Choroid plexus epithelial cell (primary cell): ENCODE measurements around the gene SNTB2.

ENCODE experiments used
- DNase-seq: peaks from one replicate; pipeline ENCODE4 v3.0.0-alpha.2; 2010; ENCODE audit warnings: low read depth
- H3K4me3 ChIP-seq: 2 replicates; pipeline ENCODE4 v1.5.1; 2011; ENCODE audit warnings: low read depth, mild to moderate bottlenecking, control low read depth, low read length, moderate library complexity
- TF ChIP-seq, protein P1 (sequence below): conservative IDR thresholded peaks from 2 replicates; pipeline ENCODE4 v1.5.1; 2011; ENCODE audit warnings: low read depth, mild to moderate bottlenecking, control low read depth, inconsistent platforms, low read length, moderate library complexity

SNTB2 gene

DNA sequence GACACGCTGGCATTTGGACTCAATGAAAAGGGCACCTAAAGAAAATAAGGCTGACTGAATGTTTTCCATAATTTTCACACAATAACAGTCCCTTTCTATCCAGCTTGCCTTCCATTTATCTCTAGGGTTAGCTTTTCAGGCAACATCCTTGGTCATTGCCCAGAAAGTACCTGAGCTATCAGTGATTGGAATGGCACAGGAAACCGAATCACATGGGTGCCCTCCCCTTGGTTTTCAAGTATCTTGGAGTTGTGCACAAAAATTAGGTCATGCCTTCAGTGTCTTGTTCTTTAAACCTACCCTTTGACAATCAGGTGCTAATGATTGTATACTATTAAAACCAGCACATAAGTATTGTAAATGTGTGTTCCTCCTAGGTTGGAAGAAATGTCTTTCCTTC, 120.9 kb downstream of the SNTB2 start:
- no peak for DNase-seq
- TF ChIP-seq, protein P1, sequence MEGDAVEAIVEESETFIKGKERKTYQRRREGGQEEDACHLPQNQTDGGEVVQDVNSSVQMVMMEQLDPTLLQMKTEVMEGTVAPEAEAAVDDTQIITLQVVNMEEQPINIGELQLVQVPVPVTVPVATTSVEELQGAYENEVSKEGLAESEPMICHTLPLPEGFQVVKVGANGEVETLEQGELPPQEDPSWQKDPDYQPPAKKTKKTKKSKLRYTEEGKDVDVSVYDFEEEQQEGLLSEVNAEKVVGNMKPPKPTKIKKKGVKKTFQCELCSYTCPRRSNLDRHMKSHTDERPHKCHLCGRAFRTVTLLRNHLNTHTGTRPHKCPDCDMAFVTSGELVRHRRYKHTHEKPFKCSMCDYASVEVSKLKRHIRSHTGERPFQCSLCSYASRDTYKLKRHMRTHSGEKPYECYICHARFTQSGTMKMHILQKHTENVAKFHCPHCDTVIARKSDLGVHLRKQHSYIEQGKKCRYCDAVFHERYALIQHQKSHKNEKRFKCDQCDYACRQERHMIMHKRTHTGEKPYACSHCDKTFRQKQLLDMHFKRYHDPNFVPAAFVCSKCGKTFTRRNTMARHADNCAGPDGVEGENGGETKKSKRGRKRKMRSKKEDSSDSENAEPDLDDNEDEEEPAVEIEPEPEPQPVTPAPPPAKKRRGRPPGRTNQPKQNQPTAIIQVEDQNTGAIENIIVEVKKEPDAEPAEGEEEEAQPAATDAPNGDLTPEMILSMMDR: no peak
- no peak overlapping the region for H3K4me3 ChIP-seq

DNA sequence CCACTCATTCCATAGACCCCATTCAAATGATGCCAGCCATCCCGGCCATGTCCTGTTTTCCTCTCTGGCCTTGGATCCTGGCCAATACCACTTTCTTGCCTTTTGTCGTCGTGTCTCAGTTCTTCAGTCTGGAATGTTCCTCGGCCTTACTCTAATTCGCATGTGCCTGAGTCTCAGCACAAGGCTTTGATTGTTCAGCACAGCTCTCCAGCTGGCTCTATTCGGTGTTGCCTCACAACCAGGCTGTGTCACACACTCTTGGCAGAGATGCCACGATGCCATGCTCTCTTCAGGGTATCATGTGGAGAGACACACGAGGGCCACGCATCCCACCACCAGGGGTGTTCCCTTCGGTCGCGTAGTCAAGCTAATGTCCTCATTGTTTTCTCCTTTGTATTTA, 122.4 kb downstream of the SNTB2 start:
- TF ChIP-seq, protein P1: no peak
- no peak overlapping the region for H3K4me3 ChIP-seq
- no peak for DNase-seq

DNA sequence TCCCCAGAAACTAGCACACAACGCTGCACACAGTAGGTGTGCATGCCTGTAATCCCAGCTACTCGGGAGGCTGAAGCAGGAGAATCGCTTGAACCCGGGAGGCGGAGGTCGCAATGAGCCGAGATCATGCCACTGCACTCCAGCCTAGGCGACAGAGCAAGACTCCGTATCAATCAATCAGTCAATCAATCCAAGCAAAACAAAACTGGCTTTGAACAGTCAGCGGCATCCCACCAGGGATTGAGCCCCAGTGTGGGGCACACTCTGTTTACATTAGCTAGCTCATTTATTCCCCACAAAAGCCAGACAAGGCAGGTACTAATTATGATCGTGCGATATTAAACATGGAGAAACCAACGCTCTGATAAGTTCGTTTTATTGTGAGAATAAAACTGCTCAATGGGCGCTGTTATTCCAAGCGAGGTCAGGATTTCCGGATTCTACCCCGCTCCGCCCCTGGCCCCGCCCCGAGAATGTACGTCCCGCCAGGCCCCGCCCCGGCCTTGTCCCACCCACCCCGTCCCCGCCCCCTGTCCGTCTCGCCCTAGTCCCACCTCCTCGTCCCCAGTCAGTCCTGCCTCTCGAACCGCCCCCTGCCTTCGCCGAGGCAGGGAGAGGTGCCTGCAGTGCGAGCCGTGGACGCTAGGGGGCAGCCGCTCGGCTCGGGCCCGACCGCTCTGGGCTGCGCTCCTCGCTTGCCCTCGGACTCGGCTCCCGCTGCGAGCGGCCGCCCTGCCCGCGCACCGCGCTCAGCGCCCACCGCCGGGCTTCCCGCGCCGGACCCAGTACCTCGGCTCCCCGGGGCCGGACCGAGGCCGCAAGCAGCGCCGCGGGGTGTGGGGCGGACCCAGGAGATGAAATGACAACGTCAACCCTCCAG, 123.9 kb downstream of the SNTB2 start, which contains the start of gene VPS4A:
Gene VPS4A, plus strand, starts transcription at position 698 of the 880 bp plus-strand sequence. Its CDS starts 162 bp downstream, at position 860.
- TF ChIP-seq, protein P1: peak; percentile 75
- peak; percentile 99 for DNase-seq
- H3K4me3 ChIP-seq: peak within 1 kb of the TSS; percentile 83

DNA sequence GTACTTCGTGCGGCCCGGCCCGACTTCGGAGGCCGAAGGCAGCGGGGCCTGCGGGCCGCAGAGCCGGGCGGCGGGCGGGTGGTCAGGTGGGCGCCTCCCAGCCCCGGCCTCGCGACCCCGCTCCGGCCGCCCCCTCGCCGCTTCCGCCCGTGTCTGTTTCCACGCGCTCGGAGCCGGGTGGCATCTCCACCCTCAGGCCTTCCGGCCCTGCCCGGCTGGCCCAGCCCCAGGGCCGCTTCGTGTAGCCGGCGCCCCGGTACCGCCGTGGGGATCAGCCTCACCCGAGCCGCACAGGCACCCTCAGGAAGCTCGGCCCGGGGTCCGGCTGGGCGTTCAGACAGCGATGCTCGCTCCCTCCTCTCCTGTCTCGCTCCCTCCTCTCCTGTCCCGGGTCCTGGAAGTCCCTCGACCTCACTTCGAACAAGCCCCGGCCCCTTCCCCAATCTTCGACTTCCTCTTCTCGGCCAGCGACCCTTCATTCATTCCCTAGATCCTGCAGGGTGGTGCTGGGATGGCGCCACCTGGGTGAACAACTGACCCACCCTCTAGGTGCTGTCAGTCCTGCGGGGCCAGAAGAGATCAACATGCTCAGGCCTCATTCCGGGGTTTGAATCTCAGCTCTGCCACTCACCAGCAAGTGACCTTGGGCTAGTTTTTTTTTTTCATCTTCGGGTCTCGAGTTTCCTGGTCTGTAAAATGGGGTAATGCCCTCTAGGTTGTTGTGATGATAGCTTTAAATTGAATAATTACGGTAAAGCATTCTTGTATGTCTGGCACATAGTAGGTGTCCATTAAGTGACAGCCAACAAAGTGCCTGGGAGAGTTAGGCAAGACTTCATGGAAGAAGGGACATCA, 124.8 kb downstream of the SNTB2 start:
- TF ChIP-seq, protein P1: peak; percentile 28
- peak; percentile 27 for DNase-seq

DNA sequence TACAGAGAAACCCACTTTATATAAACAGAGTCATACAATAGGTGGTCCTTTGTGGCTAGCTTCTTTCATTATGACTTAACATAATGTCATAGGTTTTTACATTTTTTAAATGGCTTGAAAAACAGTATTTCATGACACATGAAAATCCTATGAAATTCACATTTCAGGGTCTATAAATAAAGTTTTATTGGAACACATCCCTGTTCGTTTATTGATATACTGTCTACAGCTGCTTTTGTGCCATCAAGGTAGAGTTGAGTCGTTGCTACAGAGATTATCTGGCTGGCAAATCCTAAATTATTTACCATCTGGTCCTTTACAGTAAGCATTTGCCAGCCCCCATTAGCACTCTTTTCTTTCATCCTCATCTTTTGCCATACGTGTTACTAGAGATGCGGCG, 126.5 kb downstream of the SNTB2 start:
- no peak overlapping the region for H3K4me3 ChIP-seq
- no peak for DNase-seq
- TF ChIP-seq, protein P1: no peak

More for the DNA sequence above, 124.8 kb downstream of the SNTB2 start:
- peak overlapping the region; percentile 83 for H3K4me3 ChIP-seq

DNA sequence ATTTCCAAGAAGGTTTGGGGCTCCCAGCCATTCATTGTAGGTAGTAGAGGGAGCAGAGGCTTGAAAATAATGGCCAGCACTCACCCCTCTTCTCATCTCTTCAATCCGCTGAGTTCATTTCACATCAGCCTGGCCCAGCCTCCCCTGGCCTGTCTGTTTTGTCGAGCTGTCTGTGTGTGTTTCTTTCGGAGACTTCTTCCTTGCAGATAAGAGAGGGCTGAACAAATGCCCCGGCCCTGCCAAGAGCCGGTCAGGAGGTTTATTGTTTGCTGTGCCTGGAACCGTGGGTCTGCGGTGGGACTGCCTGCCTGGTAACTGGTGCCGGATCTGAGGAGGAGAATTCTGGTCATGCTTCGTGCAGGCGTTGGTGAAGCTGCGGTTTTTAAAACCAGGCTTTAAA, 127.6 kb downstream of the SNTB2 start:
- TF ChIP-seq, protein P1: no peak
- no peak for DNase-seq
- no peak overlapping the region for H3K4me3 ChIP-seq
